AG04450 (cell line): ENCODE results near the gene MARCHF6. TPM values are rescaled to one million over a fixed set of nuclear protein-coding genes. Genes with fewer than 3 reads are reported as not detected.

Experiments used
- CTCF ChIA-PET: fragments of 300-600, 350-600 bp; formaldehyde crosslinking; extraction: SDS; loops from one replicate; lab custom pipeline; 2022; ENCODE audit warnings: antibody characterized with exemption, inconsistent platforms; lab: Charles Lee
- POLR2A ChIA-PET: fragments of 350-600 bp; formaldehyde crosslinking; extraction: SDS; loops from one replicate; lab custom pipeline; 2021; ENCODE audit warnings: antibody characterized with exemption, inconsistent platforms; lab: Yijun Ruan, JAX
- DNase-seq: peaks from one replicate; pipeline ENCODE4 v3.0.0-alpha.2; 2011; ENCODE audit warnings: low read depth, low spot score
- H3K27ac ChIP-seq: one replicate; pipeline ENCODE4 v1.5.1; 2012; ENCODE audit warnings: low read depth, low read length, control low read depth
- H3K27me3 ChIP-seq: one replicate; pipeline ENCODE4 v1.6.0; 2012; ENCODE audit warnings: low read length; ENCODE audit not compliant: control insufficient read depth, insufficient read depth
- H3K4me3 ChIP-seq: 2 replicates; pipeline ENCODE4 v1.5.1; 2011; ENCODE audit warnings: mild to moderate bottlenecking, low read depth, low read length, control low read depth
- H3K9me3 ChIP-seq: 2 replicates; pipeline ENCODE4 v1.5.1; 2012; ENCODE audit warnings: low read length; ENCODE audit not compliant: control insufficient read depth, insufficient read depth
- CTCF ChIP-seq: IDR thresholded peaks from 2 replicates; pipeline ENCODE4 v1.5.1; 2011; ENCODE audit warnings: low read depth, low read length, control low read depth, inconsistent platforms
- polyA plus RNA-seq: library from polyadenylated mRNA; depleted of rRNA; stranded (reverse); fragments of >200 nt; gene quantifications from 2 replicates; pipeline ENCODE4 v1.2.3, GENCODE V29; 2011

MARCHF6 gene
- polyA plus RNA-seq, 1 experiment = 136 TPM

- Histone ChIP-seq H3K27ac (no peak overlapping the region), H3K4me3 (no peak overlapping the region), H3K9me3 (no peaks in the 10 kb centered on the region; the same call in 1 of the 2 replicates), H3K27me3 (no peaks in the 10 kb centered on the region)
- ChIA-PET CTCF (interaction anchor here (0.7 kb wide), 1 partner anchor 21 kb away, joined by 4 read pairs; no protein-coding TSS in a partner anchor), POLR2A (interaction anchor here (1.2 kb wide), 1 partner anchor 42 kb away, joined by 3 read pairs; the partner anchor contains the start of gene MARCHF6)
- TF ChIP-seq CTCF = no peak
- DNase-seq = no peak
Observed at GRCh38 chr5:10311595-10312425, 41.7 kb upstream of the MARCHF6 start.

GRCh38 chr5:10315201-10315600 lies 38.3 kb upstream of the MARCHF6 start:
- Histone ChIP-seq H3K27me3 (no peaks in the 10 kb centered on the region), H3K4me3 (no peak overlapping the region), H3K27ac (no peak overlapping the region), H3K9me3 (no peaks in the 10 kb centered on the region; the same call in 1 of the 2 replicates)
- no peak for TF ChIP-seq CTCF
- DNase-seq = no peak
- ChIA-PET POLR2A (no interaction called here), CTCF (no interaction called here)

GRCh38 chr5:10315824-10316509 lies 37.5 kb upstream of the MARCHF6 start:
- H3K9me3 ChIP-seq = no peaks in the 10 kb centered on the region; the same call in 1 of the 2 replicates
- TF ChIP-seq CTCF = no peak
- no peak for DNase-seq
- no peak overlapping the region for H3K4me3 ChIP-seq
- ChIA-PET POLR2A (no interaction called here), CTCF (no interaction called here)
- H3K27me3 ChIP-seq = no peaks in the 10 kb centered on the region
- no peak overlapping the region for H3K27ac ChIP-seq

- CTCF ChIA-PET = no interaction called here
- H3K27me3 ChIP-seq = no peaks in the 10 kb centered on the region
- no peak overlapping the region for H3K27ac ChIP-seq
- no peak overlapping the region for H3K4me3 ChIP-seq
- DNase-seq = no peak
- POLR2A ChIA-PET = no interaction called here
- no peak for TF ChIP-seq CTCF
- no peaks in the 10 kb centered on the region; the same call in 1 of the 2 replicates for H3K9me3 ChIP-seq
Observed at GRCh38 chr5:10317825-10318682, 35.4 kb upstream of the MARCHF6 start.
